HG02571 (cell line): ENCODE data around the gene BCAP31.
"Not testable (repeated sequence)": the region's sequence is repeated elsewhere in the genome, so short reads cannot be mapped to it uniquely, and the experiment has no call there.

ENCODE experiments used
- ATAC-seq: cut with Tn5 transposase; IDR thresholded peaks from one replicate; pipeline ENCODE4 v1.9.1; 2021; ENCODE audit warnings: mild to moderate bottlenecking, moderate library complexity; ENCODE audit not compliant: unreplicated experiment

The BCAP31 gene

GRCh38 chrX:153696538-153696937, 27.6 kb downstream of the BCAP31 start:
- ATAC-seq = not testable (repeated sequence)

- no peak for ATAC-seq
Measured at GRCh38 chrX:153696100-153696499, 28.1 kb downstream of the BCAP31 start.

DNA sequence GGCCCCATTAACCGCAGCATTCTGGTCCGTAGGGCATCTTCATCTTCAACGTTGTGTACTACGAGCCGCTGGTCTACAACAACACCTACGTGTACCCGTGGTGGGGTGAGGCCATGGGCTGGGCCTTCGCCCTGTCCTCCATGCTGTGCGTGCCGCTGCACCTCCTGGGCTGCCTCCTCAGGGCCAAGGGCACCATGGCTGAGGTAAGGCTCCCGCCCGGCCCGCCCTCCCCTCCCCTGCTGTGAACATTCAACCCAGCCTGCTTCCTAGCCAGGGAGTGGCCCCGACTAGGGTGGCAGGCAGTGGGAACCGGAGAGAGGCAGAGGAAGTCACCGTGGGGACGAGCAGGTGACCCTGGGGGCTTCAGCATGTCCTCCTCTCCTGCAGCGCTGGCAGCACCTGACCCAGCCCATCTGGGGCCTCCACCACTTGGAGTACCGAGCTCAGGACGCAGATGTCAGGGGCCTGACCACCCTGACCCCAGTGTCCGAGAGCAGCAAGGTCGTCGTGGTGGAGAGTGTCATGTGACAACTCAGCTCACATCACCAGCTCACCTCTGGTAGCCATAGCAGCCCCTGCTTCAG, 29.4 kb downstream of the BCAP31 start:
- ATAC-seq = no peak

GRCh38 chrX:153694256-153694655, 29.9 kb downstream of the BCAP31 start:
- ATAC-seq = not testable (repeated sequence)

GRCh38 chrX:153693216-153694086, 30.7 kb downstream of the BCAP31 start:
- ATAC-seq = no peak

DNA sequence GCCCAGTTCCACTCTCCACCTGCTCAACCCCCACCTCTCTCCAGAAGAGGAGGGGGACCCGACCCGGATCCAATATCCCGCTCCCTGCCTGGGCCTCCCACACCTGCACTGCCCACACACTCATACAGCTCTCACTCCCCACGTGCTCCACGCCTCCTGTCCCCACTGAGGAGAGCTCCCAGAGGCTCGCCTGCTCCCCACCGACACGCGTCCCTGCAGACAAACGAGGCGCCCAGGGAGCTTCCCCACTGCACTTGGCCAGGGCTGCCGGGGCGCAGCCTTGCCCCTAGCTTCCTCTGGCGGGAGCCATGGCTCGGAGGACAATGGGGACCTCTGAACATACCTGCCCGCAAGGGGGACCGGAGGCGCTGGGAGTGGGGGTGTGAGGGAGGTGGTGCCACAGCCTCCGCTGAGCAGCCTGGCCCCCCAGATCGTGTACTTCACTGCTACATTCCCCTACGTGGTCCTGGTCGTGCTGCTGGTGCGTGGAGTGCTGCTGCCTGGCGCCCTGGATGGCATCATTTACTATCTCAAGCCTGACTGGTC, 31.5 kb downstream of the BCAP31 start:
- ATAC-seq = no peak

- ATAC-seq = no peak
Measured at GRCh38 chrX:153692003-153692402, 32.2 kb downstream of the BCAP31 start.

- not testable (repeated sequence) for ATAC-seq
Measured at GRCh38 chrX:153691032-153691827, 33.0 kb downstream of the BCAP31 start.

DNA sequence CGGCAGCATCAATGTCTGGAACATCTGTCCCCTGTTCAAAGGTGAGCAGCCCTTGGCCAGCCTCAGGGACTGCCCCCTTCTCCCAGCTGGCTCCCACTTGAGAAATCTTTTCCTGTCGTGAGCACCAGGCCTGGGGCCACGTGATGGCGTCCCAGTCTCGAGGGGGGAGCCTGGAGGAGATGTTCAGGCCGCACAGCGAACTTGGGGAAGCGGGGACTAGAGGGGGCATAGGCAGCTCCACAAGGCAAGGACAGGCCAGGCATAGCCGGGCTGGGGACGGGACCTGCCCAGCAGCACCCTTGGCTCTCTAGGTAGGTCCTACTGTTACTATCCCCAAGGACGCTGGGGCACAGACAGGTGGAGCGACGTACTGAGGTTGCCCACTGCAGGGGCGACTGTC, 33.7 kb downstream of the BCAP31 start:
- ATAC-seq = no peak

- ATAC-seq = no peak
Measured at GRCh38 chrX:153689654-153690465, 34.3 kb downstream of the BCAP31 start.

GRCh38 chrX:153688911-153689590, 35.1 kb downstream of the BCAP31 start:
- no peak for ATAC-seq

DNA sequence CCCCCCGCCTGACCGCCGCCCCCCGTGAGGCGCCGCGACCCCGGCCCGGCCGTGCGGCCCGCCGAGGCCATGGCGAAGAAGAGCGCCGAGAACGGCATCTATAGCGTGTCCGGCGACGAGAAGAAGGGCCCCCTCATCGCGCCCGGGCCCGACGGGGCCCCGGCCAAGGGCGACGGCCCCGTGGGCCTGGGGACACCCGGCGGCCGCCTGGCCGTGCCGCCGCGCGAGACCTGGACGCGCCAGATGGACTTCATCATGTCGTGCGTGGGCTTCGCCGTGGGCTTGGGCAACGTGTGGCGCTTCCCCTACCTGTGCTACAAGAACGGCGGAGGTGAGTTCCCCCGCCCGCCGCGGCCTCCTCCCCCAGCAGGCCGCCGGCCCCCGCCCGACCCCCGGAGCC, 35.7 kb downstream of the BCAP31 start:
- no peak for ATAC-seq

DNA sequence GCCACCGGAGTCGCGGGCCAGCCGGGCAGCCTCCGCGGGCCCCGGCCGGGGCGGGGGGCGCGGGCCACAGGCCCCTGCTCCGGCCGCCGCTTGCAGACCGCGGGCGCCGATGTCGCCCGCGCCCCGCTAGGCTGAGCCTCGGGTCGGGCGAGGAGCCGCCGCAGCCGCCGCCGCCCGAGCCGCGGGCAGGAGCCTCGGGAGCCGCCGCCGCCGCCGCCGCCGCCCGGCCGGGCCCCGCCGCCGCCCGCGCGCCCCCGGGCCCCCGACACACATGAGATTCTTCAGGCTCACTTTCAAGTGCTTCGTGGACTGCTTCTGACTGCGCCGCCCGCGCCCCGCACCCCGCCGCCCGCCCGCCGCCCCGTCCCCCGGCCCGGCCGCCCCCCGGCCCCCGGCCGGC, 36.1 kb downstream of the BCAP31 start:
- no peak for ATAC-seq

- no peak for ATAC-seq
Measured at GRCh38 chrX:153687121-153688039, 36.8 kb downstream of the BCAP31 start, which contains the start of gene SLC6A8. SLC6A8 (plus strand) TSS chrX:153687926; CDS start chrX:153688575, 649 bp downstream.

DNA sequence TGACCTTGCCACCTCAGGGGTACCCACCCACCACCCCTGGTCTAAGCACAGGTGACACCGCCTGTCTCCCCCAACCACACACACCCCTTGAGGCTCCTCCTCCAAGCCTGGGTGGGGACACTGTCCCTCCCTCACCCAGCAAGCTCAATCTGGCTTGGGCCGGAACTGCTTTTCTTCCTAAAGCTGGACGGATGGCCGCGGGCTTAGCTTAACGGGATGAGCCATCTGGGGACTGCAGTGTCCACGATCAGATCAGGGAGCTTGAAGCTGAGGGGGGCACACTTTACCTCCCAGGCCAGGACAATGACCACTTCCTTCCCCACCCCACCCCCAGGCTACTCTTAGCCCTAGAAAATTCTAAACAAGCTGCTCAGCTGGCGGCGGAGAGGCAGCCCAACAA, 37.5 kb downstream of the BCAP31 start:
- ATAC-seq = no peak

GRCh38 chrX:153685751-153686696, 38.2 kb downstream of the BCAP31 start:
- no peak for ATAC-seq

DNA sequence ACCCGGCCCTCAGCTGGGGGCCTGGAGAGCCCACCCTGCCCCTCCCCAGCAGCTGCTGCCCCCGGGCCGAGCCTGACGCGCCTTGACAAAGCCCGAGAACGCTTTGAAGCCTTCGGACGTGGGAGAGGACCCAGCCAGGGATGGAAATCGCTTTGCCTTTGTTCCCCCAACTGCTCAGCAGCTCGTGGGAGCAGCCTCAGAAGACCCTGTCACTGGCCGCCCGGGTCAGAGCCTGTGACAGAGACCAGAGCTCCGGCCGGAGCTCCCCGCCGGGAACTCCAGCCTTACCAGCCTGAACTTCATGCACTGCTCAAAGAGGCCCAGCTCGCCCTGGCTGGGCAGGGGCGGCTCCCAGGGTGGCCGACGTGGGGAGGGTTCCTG, 39.0 kb downstream of the BCAP31 start:
- no peak for ATAC-seq
